A673 (cell line): ENCODE results near the gene LPAR2. TPM values are rescaled to one million over a fixed set of nuclear protein-coding genes. Genes with fewer than 3 reads are reported as not detected.

Source experiments
- BruUV-seq: library from RNA; stranded (reverse); fragments of 400-500 nt; replicated peaks from 2 replicates; lab custom pipeline; 2021; lab: Mats Ljungman, UMichigan
- CTCF ChIA-PET: fragments of 300-600 bp; sonication (Branson Sonifier 250); formaldehyde crosslinking; loops from one replicate; lab custom pipeline; 2022; ENCODE audit warnings: antibody characterized with exemption; lab: Charles Lee
- POLR2A ChIA-PET: fragments of 300-600 bp; sonication (Branson Sonifier 250); formaldehyde crosslinking; loops from one replicate; lab custom pipeline; 2022; ENCODE audit warnings: antibody characterized with exemption; ENCODE audit not compliant: low non-redundant PET; lab: Charles Lee
- DNase-seq: peaks from one replicate; pipeline ENCODE4 v3.0.0-alpha.2; 2015; ENCODE audit warnings: low spot score
- H3K27ac ChIP-seq: fragments of 200-600 bp; sonication (generic); 2 replicates; pipeline ENCODE4 v1.5.1; 2016; ENCODE audit warnings: mixed run types, low read depth, mild to moderate bottlenecking, mixed read lengths, antibody characterized with exemption, low read length; ENCODE audit not compliant: poor library complexity, severe bottlenecking
- H3K27me3 ChIP-seq: fragments of 200-600 bp; sonication (generic); replicated peaks from 2 replicates; pipeline ENCODE4 v1.6.1; 2017; ENCODE audit warnings: mixed run types, low read depth, mild to moderate bottlenecking, mixed read lengths, antibody characterized with exemption, low read length; ENCODE audit not compliant: insufficient read depth, poor library complexity
- H3K36me3 ChIP-seq: fragments of 200-600 bp; sonication (generic); 2 replicates; pipeline ENCODE4 v1.6.1; 2016; ENCODE audit warnings: mixed run types, mild to moderate bottlenecking, mixed read lengths, antibody characterized with exemption, low read length; ENCODE audit not compliant: insufficient read depth, poor library complexity, severe bottlenecking
- H3K4me1 ChIP-seq: fragments of 200-600 bp; sonication (generic); 2 replicates; pipeline ENCODE4 v1.6.1; 2017; ENCODE audit warnings: mixed run types, mild to moderate bottlenecking, mixed read lengths, antibody characterized with exemption, low read length; ENCODE audit not compliant: insufficient read depth, poor library complexity, severe bottlenecking
- H3K4me3 ChIP-seq: fragments of 200-600 bp; sonication (generic); 2 replicates; pipeline ENCODE4 v1.5.1; 2016; ENCODE audit warnings: low read depth, mixed run types, mild to moderate bottlenecking, mixed read lengths, low read length; ENCODE audit not compliant: poor library complexity, severe bottlenecking
- H3K9me3 ChIP-seq: fragments of 200-600 bp; sonication (generic); 2 replicates; pipeline ENCODE4 v1.6.1; 2016; ENCODE audit warnings: mixed run types, low read depth, mild to moderate bottlenecking, mixed read lengths, antibody characterized with exemption, low read length; ENCODE audit not compliant: poor library complexity, severe bottlenecking
- EZH2 ChIP-seq: fragments of 200-600 bp; sonication (generic); IDR thresholded peaks from 2 replicates; pipeline ENCODE4 v1.6.1; 2017; ENCODE audit warnings: borderline replicate concordance, low read depth, mild to moderate bottlenecking, mixed read lengths, antibody characterized with exemption, low read length; ENCODE audit not compliant: poor library complexity, severe bottlenecking
- intact Hi-C: fragments of 100-400 bp; cut with micrococcal nuclease; formaldehyde crosslinking; loops from one replicate; pipeline ENCODE4 v1.10.0; 2022; ENCODE audit not compliant: unreplicated experiment
- total RNA-seq: library from RNA; stranded (reverse); gene quantifications from 2 replicates; pipeline ENCODE4 v1.2.3, GENCODE V29; 2021
- TF ChIP-seq, protein P1 (sequence below): fragments of 300-800, 200-600 bp; sonication (generic); conservative IDR thresholded peaks from 2 replicates; pipeline ENCODE4 v1.5.1; 2017; ENCODE audit warnings: low read depth, mild to moderate bottlenecking, antibody characterized with exemption, low read length, moderate library complexity, mixed read lengths

LPAR2 gene
- total RNA-seq, 1 experiment from 2014 or later: 17.2 TPM

DNA sequence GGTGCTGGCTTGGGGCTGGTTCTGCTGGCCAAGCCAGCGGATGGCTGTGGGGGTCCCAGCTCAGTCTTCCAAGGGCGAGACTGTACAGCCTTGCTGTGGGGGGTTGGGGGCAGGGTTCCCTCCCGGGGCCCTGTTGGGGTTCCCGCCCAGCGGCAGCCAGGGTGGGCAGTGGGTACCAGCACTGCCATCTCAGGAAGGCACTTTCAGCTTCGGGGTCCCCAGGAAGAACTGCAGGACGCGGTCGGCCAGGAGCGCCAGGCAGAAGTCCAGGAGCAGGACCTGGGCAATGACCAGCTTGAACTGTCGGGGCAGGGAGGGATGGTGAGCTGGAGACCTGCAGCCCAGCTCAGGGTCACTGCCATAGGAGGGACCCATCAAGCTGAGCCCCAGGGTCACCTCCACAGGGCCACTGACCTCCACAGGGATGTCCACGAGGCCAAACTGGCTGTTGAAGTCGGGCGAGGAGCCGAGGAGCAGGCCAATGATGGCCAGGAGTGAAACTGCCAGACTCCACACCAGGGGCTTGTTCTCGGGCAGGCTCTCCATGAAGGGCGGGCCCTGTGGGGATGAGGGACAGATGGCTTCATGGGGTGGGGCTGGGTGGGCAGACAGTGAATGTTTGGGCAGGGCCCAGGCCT, 17.3 kb upstream of the LPAR2 start:
- intact Hi-C loops: no loop called here
- POLR2A ChIA-PET: no interaction called here
- H3K27me3 ChIP-seq: no peaks in the 10 kb centered on the region

DNA sequence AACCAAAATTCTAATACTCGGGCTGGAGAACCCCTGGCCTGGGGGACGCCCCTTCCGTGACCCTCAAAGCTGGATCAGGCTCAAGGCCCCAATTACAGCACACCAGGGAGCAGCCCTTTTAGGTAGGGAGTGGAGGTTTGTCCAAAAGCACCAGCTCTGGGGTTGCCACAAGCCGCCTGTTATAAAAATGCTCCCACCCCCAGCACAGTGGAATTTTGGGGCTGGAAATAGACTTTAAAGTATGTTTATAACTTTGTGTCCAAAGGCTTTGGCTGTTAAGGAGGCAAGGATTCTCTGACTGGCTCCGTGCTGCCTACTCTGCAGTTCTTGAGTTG, 16.0 kb upstream of the LPAR2 start:
- H3K9me3 ChIP-seq: no peaks in the 10 kb centered on the region
- no peak for DNase-seq
- H3K36me3 ChIP-seq: peaks cover 29% of the 10 kb centered on the region
- peak overlapping the region; percentile 79 for H3K4me3 ChIP-seq
- H3K27me3 ChIP-seq: no peaks in the 10 kb centered on the region
- no peak for TF ChIP-seq EZH2
- TF ChIP-seq, protein P1, sequence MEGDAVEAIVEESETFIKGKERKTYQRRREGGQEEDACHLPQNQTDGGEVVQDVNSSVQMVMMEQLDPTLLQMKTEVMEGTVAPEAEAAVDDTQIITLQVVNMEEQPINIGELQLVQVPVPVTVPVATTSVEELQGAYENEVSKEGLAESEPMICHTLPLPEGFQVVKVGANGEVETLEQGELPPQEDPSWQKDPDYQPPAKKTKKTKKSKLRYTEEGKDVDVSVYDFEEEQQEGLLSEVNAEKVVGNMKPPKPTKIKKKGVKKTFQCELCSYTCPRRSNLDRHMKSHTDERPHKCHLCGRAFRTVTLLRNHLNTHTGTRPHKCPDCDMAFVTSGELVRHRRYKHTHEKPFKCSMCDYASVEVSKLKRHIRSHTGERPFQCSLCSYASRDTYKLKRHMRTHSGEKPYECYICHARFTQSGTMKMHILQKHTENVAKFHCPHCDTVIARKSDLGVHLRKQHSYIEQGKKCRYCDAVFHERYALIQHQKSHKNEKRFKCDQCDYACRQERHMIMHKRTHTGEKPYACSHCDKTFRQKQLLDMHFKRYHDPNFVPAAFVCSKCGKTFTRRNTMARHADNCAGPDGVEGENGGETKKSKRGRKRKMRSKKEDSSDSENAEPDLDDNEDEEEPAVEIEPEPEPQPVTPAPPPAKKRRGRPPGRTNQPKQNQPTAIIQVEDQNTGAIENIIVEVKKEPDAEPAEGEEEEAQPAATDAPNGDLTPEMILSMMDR: 0 out of 2 replicates have a peak, but pooled peaks have one; percentile 2
- intact Hi-C loops: no loop called here
- ChIA-PET CTCF (interaction anchor here (0.6 kb wide), 1 partner anchor 516 kb away, joined by 12 read pairs; no protein-coding TSS in a partner anchor), POLR2A (no interaction called here)
- H3K4me1 ChIP-seq: no peaks in the 10 kb centered on the region
- H3K27ac ChIP-seq: peak overlapping the region; percentile 58
- BruUV-seq: no TSS peak

More for the DNA sequence above, 17.3 kb upstream of the LPAR2 start:
- Histone ChIP-seq H3K27ac (no peak overlapping the region), H3K9me3 (no peaks in the 10 kb centered on the region), H3K4me3 (no peak overlapping the region), H3K4me1 (no peaks in the 10 kb centered on the region), H3K36me3 (peaks cover 38% of the 10 kb centered on the region)
- no peak for TF ChIP-seq EZH2
- TF ChIP-seq, protein P1: no peak
- no peak for DNase-seq
- CTCF ChIA-PET: no interaction called here
- BruUV-seq: TSS peak; percentile 14

DNA sequence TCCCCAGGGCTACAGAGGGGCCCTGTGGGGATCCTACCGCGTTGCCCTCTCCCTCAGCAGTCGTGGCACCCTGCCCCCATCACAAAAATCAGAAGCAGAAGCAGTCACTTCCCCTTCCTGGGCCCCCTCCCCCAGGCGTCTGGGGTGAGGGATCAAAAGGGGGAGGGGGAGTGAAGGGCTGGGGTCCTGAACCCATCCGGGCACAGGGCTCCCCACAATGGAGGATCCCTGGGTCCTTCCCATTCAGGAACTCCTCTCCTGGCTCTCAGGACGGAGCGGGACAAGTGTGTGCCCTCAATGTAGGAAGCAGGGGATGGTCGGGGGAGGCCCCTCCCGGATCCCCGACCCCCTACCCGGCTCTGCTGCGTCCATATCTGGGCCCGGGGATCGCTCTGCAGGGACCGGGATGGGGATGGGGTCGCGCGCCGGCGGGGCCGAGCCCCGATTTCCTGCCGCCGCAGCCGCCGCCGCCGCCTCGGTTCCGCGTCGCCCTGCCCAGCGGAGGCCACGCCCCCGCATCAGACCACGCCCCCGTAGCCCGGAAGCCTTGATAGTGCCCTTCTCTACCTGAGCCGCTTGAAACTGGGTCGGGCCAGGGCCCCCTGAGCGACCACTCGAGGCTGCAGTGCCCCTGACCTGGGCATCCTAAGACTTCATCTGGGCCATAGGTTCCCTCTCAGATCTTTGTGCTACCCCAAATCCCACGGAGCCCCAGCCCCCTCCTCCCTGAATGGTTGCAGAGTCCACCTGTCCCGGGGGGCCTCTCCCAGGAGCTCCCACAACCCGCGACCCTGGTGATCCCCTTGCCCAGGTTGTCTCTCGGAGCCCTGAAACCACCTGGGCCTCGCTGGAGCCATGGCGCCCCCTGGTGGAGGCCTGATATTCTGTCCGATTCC, 15.4 kb upstream of the LPAR2 start, which contains the start of gene GMIP:
Gene GMIP, minus strand, starts transcription at position 500 of the 896 bp plus-strand sequence. Its CDS starts 128 bp downstream, at position 372.
- POLR2A ChIA-PET: no interaction called here
- CTCF ChIA-PET: interaction anchor here (0.6 kb wide), 1 partner anchor 515 kb away, joined by 12 read pairs; no protein-coding TSS in a partner anchor

More for the DNA sequence above, 15.4 kb upstream of the LPAR2 start, which contains the start of gene GMIP:
- DNase-seq: peak; percentile 66
- Histone ChIP-seq H3K36me3 (peaks cover 29% of the 10 kb centered on the region), H3K9me3 (no peaks in the 10 kb centered on the region), H3K27ac (peak within 1 kb of the TSS; percentile 58), H3K4me3 (peak within 1 kb of the TSS; percentile 79), H3K27me3 (no peaks in the 10 kb centered on the region), H3K4me1 (no peaks in the 10 kb centered on the region)
- intact Hi-C loops: loop anchor here (1.0 kb wide), 1 partner anchor 111 kb away; no protein-coding TSS in a partner anchor
- TF ChIP-seq, protein P1: peak; percentile 96
- TF ChIP-seq EZH2: no peak
- BruUV-seq: no TSS peak
